H1 (cell line): ENCODE results near the gene SLC6A6. TPM values are rescaled to one million over a fixed set of nuclear protein-coding genes. Genes with fewer than 3 reads are reported as not detected.
A peak's percentile ranks its signal among the peaks of the same experiment; 100 is the strongest.

Experiments
- CTCF ChIA-PET: fragments of 300-600 bp; sonication (Branson Sonifier 250); formaldehyde crosslinking; loops from one replicate; lab custom pipeline; 2021; ENCODE audit not compliant: partially characterized antibody; lab: Charles Lee
- POLR2A ChIA-PET: fragments of 300-600 bp; sonication (Branson Sonifier 250); formaldehyde crosslinking; loops from one replicate; lab custom pipeline; 2021; ENCODE audit warnings: inconsistent platforms; ENCODE audit not compliant: partially characterized antibody; lab: Charles Lee
- DNase-seq, 2 experiments: peaks; one replicate each; pipeline versions ENCODE4 v3.0.0 to v3.0.0-alpha.2; 2010 to 2022; ENCODE audit warnings: low spot score in 2 of 2, low read depth in 1 of 2, mixed read lengths in 1 of 2
- FAIRE-seq: peaks from 2 replicates; lab custom pipeline; 2011; peaks lifted over from hg19 to GRCh38; lab: Jason Lieb, UNC
- H2AFZ ChIP-seq: 2 replicates; pipeline ENCODE4 v1.8.1; 2012; ENCODE audit warnings: low read length, inconsistent platforms
- H2AK5ac ChIP-seq: 2 replicates; pipeline ENCODE4 v1.6.1; 2013; ENCODE audit warnings: low read depth, low read length
- H2BK120ac ChIP-seq: replicated peaks from 2 replicates; pipeline ENCODE3; 2013; ENCODE audit warnings: low read depth, low read length, inconsistent platforms
- H2BK12ac ChIP-seq: 2 replicates; pipeline ENCODE4 v1.6.1; 2013; ENCODE audit warnings: low read depth, low read length
- H2BK15ac ChIP-seq: 2 replicates; pipeline ENCODE4 v1.6.1; 2013; ENCODE audit warnings: low read length
- H2BK20ac ChIP-seq: 2 replicates; pipeline ENCODE4 v1.6.1; 2013; ENCODE audit warnings: low read length
- H2BK5ac ChIP-seq: 2 replicates; pipeline ENCODE4 v1.6.1; 2013; ENCODE audit warnings: low read depth, low read length
- H3K14ac ChIP-seq: 2 replicates; pipeline ENCODE4 v1.6.1; 2013; ENCODE audit warnings: inconsistent platforms; ENCODE audit not compliant: insufficient read length
- H3K18ac ChIP-seq: 2 replicates; pipeline ENCODE4 v1.6.1; 2013; ENCODE audit warnings: low read length; ENCODE audit errors: extremely low read depth
- H3K23ac ChIP-seq: 2 replicates; pipeline ENCODE4 v1.6.1; 2013; ENCODE audit warnings: inconsistent platforms; ENCODE audit not compliant: insufficient read length
- H3K23me2 ChIP-seq: 2 replicates; pipeline ENCODE4 v1.6.1; 2013; ENCODE audit warnings: low read depth, low read length
- H3K27ac ChIP-seq: 2 replicates; pipeline ENCODE4 v1.6.1; 2011; ENCODE audit warnings: low read depth, low read length, inconsistent platforms
- H3K27me3 ChIP-seq, 4 experiments: replicated peaks in 1 of 4; 1 replicate in 1 of 4; 2 replicates in 3 of 4; pipeline versions ENCODE4 v1.6.1 to v1.8.1; 2011 to 2013; ENCODE audit warnings: low read length in 3 of 4, mild to moderate bottlenecking in 3 of 4, inconsistent platforms in 2 of 4, mixed read lengths in 2 of 4, moderate library complexity in 1 of 4; ENCODE audit not compliant: control insufficient read depth in 3 of 4, insufficient read depth in 3 of 4; ENCODE audit errors: extremely low read depth in 1 of 4
- H3K36me3 ChIP-seq, 4 experiments: 2 replicates each; pipeline versions ENCODE4 v1.6.1 to v1.8.1; 2011 to 2013; ENCODE audit warnings: mild to moderate bottlenecking in 4 of 4, low read length in 3 of 4, moderate library complexity in 2 of 4, control low read depth in 1 of 4, inconsistent platforms in 1 of 4; ENCODE audit not compliant: insufficient read depth in 4 of 4, control insufficient read depth in 2 of 4
- H3K4ac ChIP-seq: replicated peaks from 2 replicates; pipeline ENCODE3; 2013; ENCODE audit warnings: low read length, low read depth, mixed read lengths, inconsistent platforms; ENCODE audit not compliant: insufficient read length
- H3K4me1 ChIP-seq, 4 experiments: replicated peaks in 1 of 4; 1 replicate in 1 of 4; 2 replicates in 3 of 4; pipeline versions ENCODE4 v1.6.1 to v1.8.1; 2011 to 2013; ENCODE audit warnings: low read length in 3 of 4, inconsistent platforms in 2 of 4, mixed read lengths in 1 of 4; ENCODE audit not compliant: insufficient read depth in 4 of 4, control insufficient read depth in 3 of 4
- H3K4me2 ChIP-seq, 2 experiments: 2 replicates each; pipeline versions ENCODE4 v1.6.1 to v1.8.1; 2011 to 2013; ENCODE audit warnings: low read depth in 2 of 2, low read length in 2 of 2, control low read depth in 1 of 2, inconsistent platforms in 1 of 2, mild to moderate bottlenecking in 1 of 2; ENCODE audit not compliant: insufficient read depth in 1 of 2
- H3K4me3 ChIP-seq, 4 experiments: fragments of 200-600, 300-600 bp in 1 of 4; sonication (generic), shearing (Covaris generic), sonication (Bioruptor Twin) in 1 of 4; 2 replicates each; pipeline versions ENCODE4 v1.5.1 to v1.8.1; 2011 to 2016; ENCODE audit warnings: low read length in 4 of 4, low read depth in 3 of 4, control low read depth in 2 of 4, inconsistent platforms in 2 of 4, mild to moderate bottlenecking in 2 of 4, mixed read lengths in 1 of 4, moderate library complexity in 1 of 4; ENCODE audit not compliant: insufficient read depth in 2 of 4; ENCODE audit errors: extremely low read depth in 1 of 4
- H3K56ac ChIP-seq: replicated peaks from 2 replicates; pipeline ENCODE3; 2013; ENCODE audit warnings: low read depth, mild to moderate bottlenecking, mixed read lengths, low read length, inconsistent platforms; ENCODE audit not compliant: insufficient read length
- H3K79me1 ChIP-seq: 2 replicates; pipeline ENCODE4 v1.6.1; 2013; ENCODE audit warnings: low read depth, low read length, control low read depth
- H3K79me2 ChIP-seq, 2 experiments: 2 replicates each; pipeline versions ENCODE4 v1.6.1 to v1.8.1; 2012 to 2013; ENCODE audit warnings: low read length in 2 of 2, mild to moderate bottlenecking in 2 of 2, inconsistent platforms in 1 of 2; ENCODE audit not compliant: insufficient read depth in 2 of 2, control insufficient read depth in 1 of 2
- H3K9ac ChIP-seq, 4 experiments: replicated peaks in 1 of 4; 1 replicate in 1 of 4; 2 replicates in 3 of 4; pipeline versions ENCODE4 v1.6.1 to v1.8.1; 2011 to 2013; ENCODE audit warnings: low read depth in 3 of 4, low read length in 3 of 4, control low read depth in 2 of 4, mild to moderate bottlenecking in 2 of 4, moderate library complexity in 2 of 4, inconsistent platforms in 1 of 4; ENCODE audit errors: extremely low read depth in 1 of 4
- H3K9me3 ChIP-seq, 2 experiments: 2 replicates each; pipeline versions ENCODE4 v1.6.1 to v1.8.1; 2012 to 2013; ENCODE audit warnings: mild to moderate bottlenecking in 2 of 2, moderate library complexity in 2 of 2, control low read depth in 1 of 2, inconsistent platforms in 1 of 2, low read depth in 1 of 2, low read length in 1 of 2, mixed read lengths in 1 of 2; ENCODE audit not compliant: insufficient read depth in 2 of 2
- H4K20me1 ChIP-seq, 2 experiments: replicated peaks in 1 of 2; 2 replicates each; pipeline versions ENCODE3 to v1.8.1; 2011 to 2013; ENCODE audit warnings: inconsistent platforms in 2 of 2, low read length in 2 of 2, mild to moderate bottlenecking in 1 of 2; ENCODE audit not compliant: insufficient read depth in 2 of 2, control insufficient read depth in 1 of 2
- H4K5ac ChIP-seq: 2 replicates; pipeline ENCODE4 v1.6.1; 2013; ENCODE audit warnings: low read length, low read depth, mixed read lengths, inconsistent platforms; ENCODE audit not compliant: insufficient read length
- H4K8ac ChIP-seq: 2 replicates; pipeline ENCODE4 v1.8.0; 2013; ENCODE audit warnings: mild to moderate bottlenecking, moderate library complexity, low read length, inconsistent platforms; ENCODE audit not compliant: insufficient read depth; ENCODE audit errors: extremely low read depth
- H4K91ac ChIP-seq: replicated peaks from 2 replicates; pipeline ENCODE3; 2013; ENCODE audit warnings: low read length, mixed read lengths, inconsistent platforms; ENCODE audit not compliant: insufficient read length
- CBX8 ChIP-seq: fragments of 300-800, 300-1000 bp; sonication (generic); IDR thresholded peaks from 2 replicates; pipeline ENCODE4 v1.7.1; 2016; ENCODE audit warnings: low read depth, low read length, borderline replicate concordance
- whole genome bisulfite sequencing, 2 experiments: shearing (Covaris generic) in 1 of 2; methylation state at CpG; one replicate each; pipeline versions ENCODE4 v1.1.6 to v1.1.7; 2013 to 2015; ENCODE audit warnings: low lambda C conversion rate in 2 of 2, mixed read lengths in 2 of 2, inconsistent platforms in 1 of 2, low coverage in 1 of 2, missing lambda C conversion rate in 1 of 2; ENCODE audit not compliant: insufficient replicate concordance in 2 of 2, insufficient coverage in 1 of 2, insufficient read length in 1 of 2; ENCODE audit errors: extremely low coverage in 1 of 2, missing lambda C conversion rate in 1 of 2; 5-methylcytosine and 5-hydroxymethylcytosine counted together
- polyA plus RNA-seq, 7 experiments: library from polyadenylated mRNA; depleted of rRNA in 3 of 7; stranded (reverse) in 5 of 7; unstranded in 2 of 7; fragments of >200 nt in 5 of 7; fragments of 200-250 nt in 2 of 7; gene quantifications; 1 replicate in 5 of 7; 2 replicates in 1 of 7; 4 replicates in 1 of 7; pipeline versions ENCODE4 v1.2.1 to v1.2.3, GENCODE V29; 2011 to 2013; ENCODE audit warnings: missing spikeins in 2 of 7, mixed read lengths in 2 of 7
- total RNA-seq: library from RNA; stranded (reverse); fragmentation: NEBNext Ultra II Directional; extraction: Animal tissue kit (Norgen Biotek cat#: 25700); gene quantifications from 2 replicates; pipeline ENCODE4 v1.2.1, GENCODE V29; 2021

The SLC6A6 gene
- total and polyA plus RNA-seq, 2 of the 8 experiments (the other 6 are each of a cell fraction or from before 2014, with no cell fraction given) = 66.2 to 144 TPM

DNA sequence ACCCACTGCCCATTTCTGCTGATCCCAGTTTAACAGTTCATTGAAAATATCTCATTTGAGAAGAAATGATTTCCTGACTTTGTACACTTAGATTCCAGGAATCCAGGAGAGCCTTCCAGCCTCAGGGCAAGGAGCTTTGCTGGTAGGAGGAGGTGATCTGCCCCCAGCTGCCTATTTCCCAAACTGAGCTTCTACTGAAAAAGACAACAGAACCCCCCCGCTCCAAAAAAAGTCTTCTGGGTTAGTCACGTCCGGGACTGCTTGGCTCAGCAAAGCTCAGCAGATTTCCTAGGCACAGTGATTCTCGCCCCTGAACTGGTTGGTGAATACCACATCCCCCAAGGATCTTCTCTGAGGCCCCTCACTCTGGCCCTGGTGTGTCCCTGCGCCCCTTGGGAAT, 13.1 kb downstream of the SLC6A6 start:
- H3K14ac ChIP-seq = no peak overlapping the region
- no peak overlapping the region for H2BK12ac ChIP-seq
- no peak overlapping the region for H3K23ac ChIP-seq
- no peak overlapping the region for H3K4ac ChIP-seq
- peaks cover 3 to 14% (median 8%) of the 10 kb centered on the region in 4 experiments; a peak in 5 of 8 replicates for H3K36me3 ChIP-seq
- FAIRE-seq (no peak), DNase-seq (no peak)
- 86% methylated on average over 5 of the region's 5 CpGs; no CpG with 5 or more reads in 1 of the 2 experiments for WGBS, 2 experiments
- no peaks in the 10 kb centered on the region for H3K23me2 ChIP-seq
- no peak overlapping the region for H2AK5ac ChIP-seq
- ChIA-PET POLR2A (interaction anchor here (0.6 to 2.9 kb wide), 9 partner anchors 9 to 212 kb away, joined by 3 to 10 read pairs (median 3); no protein-coding TSS in a partner anchor), CTCF (interaction anchor here (0.9 to 3.5 kb wide), 8 partner anchors 10 to 137 kb away, joined by 3 to 17 read pairs (median 4); no protein-coding TSS in a partner anchor)
- H2AFZ ChIP-seq = no peak overlapping the region
- no peaks in the 10 kb centered on the region for H3K9me3 ChIP-seq
- H3K4me3 ChIP-seq = no peak overlapping the region
- H4K5ac ChIP-seq = no peak overlapping the region
- H3K9ac ChIP-seq = no peak overlapping the region
- peaks cover 0 to 69% of the 10 kb centered on the region in 2 experiments; a peak in 2 of 4 replicates for H3K79me2 ChIP-seq
- no peaks in the 10 kb centered on the region for H3K27me3 ChIP-seq
- H2BK15ac ChIP-seq = 0 out of 2 replicates have a peak overlapping the region, but pooled peaks have one; percentile 81
- peak overlapping the region; percentile 32; the same call in 1 of the 2 replicates for H2BK5ac ChIP-seq
- no peak overlapping the region for H3K56ac ChIP-seq
- H2BK20ac ChIP-seq = no peak overlapping the region
- peak overlapping the region; percentile 11; the same call in 1 of the 2 replicates for H3K18ac ChIP-seq
- no peak overlapping the region for H4K91ac ChIP-seq
- H2BK120ac ChIP-seq = no peak overlapping the region
- peaks cover 20% of the 10 kb centered on the region for H3K79me1 ChIP-seq
- no peak overlapping the region for H3K4me2 ChIP-seq
- H4K20me1 ChIP-seq = peaks cover 8 to 49% of the 10 kb centered on the region in 2 experiments
- no peak overlapping the region for H3K27ac ChIP-seq
- H3K4me1 ChIP-seq = peaks cover 16 to 33% (median 20%) of the 10 kb centered on the region in 4 experiments
- no peak overlapping the region for H4K8ac ChIP-seq
- TF ChIP-seq CBX8 = no peak
